Heart right ventricle (tissue), 16 donors: ENCODE data around the gene NPLOC4. TPM values are rescaled to one million over a fixed set of nuclear protein-coding genes. Genes with fewer than 3 reads are reported as not detected.

ENCODE experiments used
- ATAC-seq, 8 donors: fragments of 200-7000 bp; cut with Tn5 transposase; one replicate each; pipeline ENCODE4 v1.9.1; 2020; ENCODE audit warnings: mild to moderate bottlenecking in 8 of 8, moderate library complexity in 8 of 8, moderate number of reproducible peaks in 1 of 8
- DNase-seq, 2 donors: peaks; one replicate each; pipeline ENCODE4 v3.0.0-alpha.2; 2020
- H3K27ac ChIP-seq, 10 donors: fragments of 200-600 bp; sonication (generic) in 2 of 10; one replicate each; pipeline versions ENCODE4 v1.5.0 to v1.8.0; 2020 to 2022; ENCODE audit warnings: mild to moderate bottlenecking in 3 of 10
- H3K27me3 ChIP-seq, 7 donors: fragments of 200-600 bp; one replicate each; pipeline ENCODE4 v1.8.0; 2021 to 2022; ENCODE audit warnings: mild to moderate bottlenecking in 2 of 7
- H3K36me3 ChIP-seq, 9 donors: fragments of 200-600 bp; sonication (generic) in 1 of 9; one replicate each; pipeline versions ENCODE4 v1.5.0 to v1.8.0; 2020 to 2022; ENCODE audit warnings: mild to moderate bottlenecking in 2 of 9
- H3K4me1 ChIP-seq, 9 donors: fragments of 200-600 bp; sonication (generic) in 1 of 9; one replicate each; pipeline versions ENCODE4 v1.5.0 to v1.8.0; 2020 to 2022; ENCODE audit warnings: mild to moderate bottlenecking in 4 of 9
- H3K4me3 ChIP-seq, 10 donors: fragments of 200-600 bp; sonication (generic) in 2 of 10; one replicate each; pipeline versions ENCODE4 v1.5.0 to v1.8.0; 2020 to 2022; ENCODE audit warnings: mild to moderate bottlenecking in 7 of 10, moderate library complexity in 2 of 10
- H3K9me3 ChIP-seq, 11 donors: fragments of 200-600 bp in 10 of 11; sonication (generic) in 2 of 11; one replicate each; pipeline versions ENCODE4 v1.5.0 to v1.8.0; 2013 to 2022; ENCODE audit warnings: mild to moderate bottlenecking in 2 of 11, control low read depth in 1 of 11, moderate library complexity in 1 of 11
- CTCF ChIP-seq, 9 donors: fragments of 200-600 bp; sonication (generic) in 2 of 9; IDR thresholded peaks; one replicate each; pipeline versions ENCODE4 v1.5.0 to v1.8.0; 2021 to 2022; ENCODE audit warnings: antibody characterized with exemption in 9 of 9, mild to moderate bottlenecking in 5 of 9, moderate library complexity in 1 of 9
- WGBS, 2 donors: extraction: QIAGEN DNeasy Blood & Tissue Kit; methylation state at CpG; one replicate each; pipeline ENCODE4 v1.1.7; 2013; ENCODE audit warnings: inconsistent platforms in 1 of 2; 5-methylcytosine and 5-hydroxymethylcytosine counted together
- intact Hi-C, 10 donors: fragments of 100-400 bp; cut with DNase I; formaldehyde crosslinking; loops; one replicate each; pipeline versions ENCODE4 v1.11.1 to v1.14.2; 2022
- polyA plus RNA-seq, 2 donors: library from polyadenylated mRNA; stranded (reverse); fragments of 200-250 nt; gene quantifications; one replicate each; pipeline ENCODE4 v1.2.3, GENCODE V29; 2013
- total RNA-seq, 10 donors: library from RNA; stranded (reverse); fragmentation: NEBNext Ultra II Directional in 3 of 10; extraction: Animal tissue kit (Norgen Biotek cat#: 25700) in 3 of 10; gene quantifications; one replicate each; pipeline versions ENCODE4 v1.2.1 to v1.2.4, GENCODE V29; 2021 to 2023
- donor health status: Arrhythmogenic right ventricular cardiomyopathy.
- donor health status: ischemic (EF 13 %, LVEDD 7.1; RV severe dilation, severe dysfunction).
- donor health status: healthy with polysubstance abuse.
- donor health status: DM: no; HTN: yes; CAD: no.
- donor health status: DM: no; HTN: no; CAD: no.
- donor health status: ischemic (EF 25% LVEDD 6.9; RV normal size, moderate dysfunction).
- donor health status: ischemic (EF 25% LVEDD 5.7; RV mildly dilated, moderate dysfunction).
- donor health status: healthy.
- donor health status: DM: yes; HTN: yes; CAD: no.
- donor health status: Ischemic cardiomyopathy.
- donor health status: ischemic (EF 35%, LVEDD 5.7; RV mildly dilated, moderate dysfunction).
- donor health status: nonischemic (EF 11% LVEDD 7.7; RV severe dilation, severe dysfunction).
- donor health status: DM: yes; HTN: yes; CAD: no.
- donor health status: PGD.
- donor health status: ischemic (EF 29% LVEDD 5.4; RV normal size, mild dysfunction).
- donor health status: nonischemic (EF 23%, LVEDD 6.1; RV moderate dilation, normal function).

Gene NPLOC4
- total and polyA plus RNA-seq, 12 donors = 30.7 to 115 (median 95.2) TPM

- DNase-seq (no peak), ATAC-seq (peak in 1 of 8 donors; percentile 39)
- no peak for TF ChIP-seq CTCF (IDR thresholded peaks at IDR 0.05)
- H3K27ac ChIP-seq = peak overlapping the region in 9 of 10 donors; percentile 74 to 96 (median 91)
- H3K27me3 ChIP-seq = no peaks in the 10 kb centered on the region
- intact Hi-C loops = no loop called here
- H3K4me1 ChIP-seq = peaks cover 15 to 55% (median 32%) of the 10 kb centered on the region in 9 donors
- peaks cover 0 to 59% (median 31%) of the 10 kb centered on the region in 9 donors for H3K36me3 ChIP-seq
- peak overlapping the region; percentile 71 to 100 (median 95) for H3K4me3 ChIP-seq
- no peaks in the 10 kb centered on the region for H3K9me3 ChIP-seq
- WGBS, 2 donors = 2 to 6% methylated on average over 16 of the region's 16 CpGs
Observed at GRCh38 chr17:81684442-81684911, 47.6 kb upstream of the NPLOC4 start.

DNA sequence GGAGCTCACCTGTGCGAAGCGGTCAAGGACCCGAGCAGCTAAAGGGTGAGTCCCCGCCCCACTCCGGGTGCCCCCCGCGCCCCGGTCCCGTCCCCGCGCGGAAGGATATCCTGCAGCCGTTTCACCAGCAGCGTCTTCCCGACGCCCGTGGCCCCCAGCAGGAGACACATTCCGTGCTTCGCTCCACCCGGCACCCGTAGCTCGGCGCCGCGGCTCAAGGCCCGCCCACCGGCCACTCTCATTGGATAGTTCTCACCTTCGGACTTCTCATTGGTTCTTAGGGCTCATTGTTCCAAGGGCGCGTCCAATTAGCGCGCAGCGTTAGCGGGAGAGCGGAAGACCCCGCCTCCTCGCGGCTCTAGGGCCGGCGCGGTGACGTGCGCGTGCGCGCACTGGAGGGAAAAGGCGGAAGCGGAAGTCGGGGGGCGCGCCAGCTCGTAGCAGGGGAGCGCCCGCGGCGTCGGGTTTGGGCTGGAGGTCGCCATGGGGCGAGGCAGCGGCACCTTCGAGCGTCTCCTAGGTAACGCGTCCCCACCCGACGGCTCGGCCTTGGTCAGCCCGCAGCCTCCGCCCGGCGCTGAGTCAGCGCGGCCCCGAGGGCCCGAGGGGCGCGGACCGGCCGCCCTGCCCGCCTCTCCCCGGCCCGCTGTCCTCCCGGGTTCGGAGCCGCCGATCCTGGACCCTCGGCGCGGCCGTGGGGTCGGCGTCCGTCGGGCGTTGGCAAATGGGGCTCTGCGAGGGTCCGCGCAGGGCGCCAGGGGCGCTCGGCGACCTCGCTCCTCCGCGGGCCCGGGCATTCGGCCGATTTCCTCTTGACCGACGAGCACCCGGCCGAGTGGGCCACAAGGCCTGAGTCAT is 46.9 kb upstream of the NPLOC4 start, which contains the start of the genes ARL16 and HGS:
ARL16 (minus strand) TSS at position 214 of the 858 bp plus-strand sequence; CDS start at position 170, 44 bp downstream.
HGS (plus strand) TSS at position 428 of the 858 bp plus-strand sequence; CDS start at position 484, 56 bp downstream.
- intact Hi-C loops = loop anchor here in 1 of 10 donors (1.0 kb wide), 1 partner anchor 18 kb away; the partner anchor contains the start of genes CCDC137 and OXLD1
- peak within 1 kb of the TSS; percentile 71 to 100 (median 95) for H3K4me3 ChIP-seq
- ATAC-seq (peak; percentile 95 to 99 (median 99)), DNase-seq (peak; percentile 98)
- WGBS, 2 donors = 0 to 1% methylated on average over 97 to 112 of the region's 112 CpGs
- no peak for TF ChIP-seq CTCF (IDR thresholded peaks at IDR 0.05)
- H3K4me1 ChIP-seq = peaks cover 15 to 57% (median 32%) of the 10 kb centered on the region in 9 donors
- no peaks in the 10 kb centered on the region for H3K27me3 ChIP-seq
- H3K27ac ChIP-seq = peak within 1 kb of the TSS in 9 of 10 donors; percentile 74 to 96 (median 91)
- H3K9me3 ChIP-seq = no peaks in the 10 kb centered on the region
- H3K36me3 ChIP-seq = peaks cover 0 to 52% (median 25%) of the 10 kb centered on the region in 9 donors

DNA sequence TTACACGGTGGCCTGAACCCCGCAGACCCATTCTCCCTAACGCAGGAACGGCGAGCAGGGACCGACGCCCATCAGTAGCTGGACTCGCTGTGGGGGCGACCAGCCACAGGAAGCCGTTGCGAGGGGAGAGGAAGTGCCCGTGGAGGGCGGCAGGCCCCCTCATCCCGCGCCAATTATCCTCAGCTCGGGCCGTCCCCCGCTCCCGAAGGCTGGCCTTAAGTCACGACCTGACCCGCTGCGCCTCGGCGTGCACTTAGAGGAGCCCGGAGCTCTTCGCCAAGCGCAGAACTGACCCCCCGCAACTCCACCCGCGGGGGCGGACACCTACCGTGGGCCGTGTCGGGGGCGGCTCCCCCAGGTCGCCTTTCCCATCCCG is 46.3 kb upstream of the NPLOC4 start:
- Histone ChIP-seq H3K9me3 (no peaks in the 10 kb centered on the region), H3K4me1 (peaks cover 15 to 57% (median 32%) of the 10 kb centered on the region in 9 donors), H3K36me3 (peaks cover 0 to 46% (median 19%) of the 10 kb centered on the region in 9 donors), H3K4me3 (peak overlapping the region; percentile 64 to 100 (median 95)), H3K27me3 (no peaks in the 10 kb centered on the region), H3K27ac (peak overlapping the region in 9 of 10 donors; percentile 56 to 96 (median 91))
- 0 to 1% methylated on average over 37 of the region's 37 CpGs for WGBS, 2 donors
- TF ChIP-seq CTCF (IDR thresholded peaks at IDR 0.05) = no peak
- DNase-seq (no peak), ATAC-seq (peak in 7 of 8 donors; percentile 2 to 29 (median 16))
- intact Hi-C loops = loop anchor here in 1 of 10 donors (1.0 kb wide), 1 partner anchor 17 kb away; the partner anchor contains the start of genes CCDC137 and OXLD1

DNA sequence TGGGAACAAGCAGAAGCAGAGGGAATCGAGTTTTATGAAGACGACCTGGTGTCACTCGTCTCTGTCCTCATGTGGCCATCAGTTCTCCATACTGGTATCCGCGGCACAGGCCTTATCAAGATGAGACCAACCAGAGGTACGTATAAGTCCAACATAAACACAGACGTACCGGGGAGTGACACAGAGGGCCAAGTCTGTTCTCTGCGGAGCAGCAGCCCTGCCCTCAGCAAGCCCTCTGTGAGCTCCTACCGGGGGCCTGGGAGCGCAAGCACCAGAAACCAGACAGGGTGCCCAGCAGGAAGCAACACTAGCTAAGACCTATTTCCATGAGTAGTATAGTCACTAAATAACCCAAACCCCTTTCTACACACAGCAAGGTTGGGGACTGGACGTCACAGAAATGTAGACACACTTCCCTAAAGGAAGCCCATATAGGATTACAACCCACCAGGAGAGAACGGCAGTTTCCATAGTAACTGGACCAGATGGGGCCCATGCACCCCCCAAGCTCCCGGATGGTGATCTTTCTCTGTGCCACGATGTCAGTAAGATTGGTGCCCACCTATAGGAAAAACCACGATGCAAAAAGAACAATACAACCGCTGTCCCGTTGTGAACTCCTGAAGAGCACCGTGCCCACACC is 45.8 kb upstream of the NPLOC4 start:
- no peak for TF ChIP-seq CTCF (IDR thresholded peaks at IDR 0.05)
- Histone ChIP-seq H3K27me3 (no peaks in the 10 kb centered on the region), H3K9me3 (no peaks in the 10 kb centered on the region), H3K36me3 (peaks cover 0 to 41% (median 15%) of the 10 kb centered on the region in 9 donors), H3K4me3 (peak overlapping the region; percentile 64 to 100 (median 95)), H3K27ac (peak overlapping the region in 9 of 10 donors; percentile 56 to 96 (median 91)), H3K4me1 (peaks cover 15 to 57% (median 32%) of the 10 kb centered on the region in 9 donors)
- no peak for ATAC-seq
- WGBS, 2 donors = 34 to 40% methylated on average over 19 of the region's 19 CpGs
- intact Hi-C loops = loop anchor here in 1 of 10 donors (1.0 kb wide), 1 partner anchor 16 kb away; the partner anchor contains the start of genes CCDC137 and OXLD1
- DNase-seq = no peak
